NCI-H1436 (cell line): Measurements from ENCODE around the gene KIF20B.
"Not testable (repeated sequence)": the region's sequence is repeated elsewhere in the genome, so short reads cannot be mapped to it uniquely, and the experiment has no call there.

Experiments
- DNase-seq: peaks from one replicate; lab custom pipeline; 2025; lab: John Stamatoyannopoulos, UW

KIF20B gene

DNA sequence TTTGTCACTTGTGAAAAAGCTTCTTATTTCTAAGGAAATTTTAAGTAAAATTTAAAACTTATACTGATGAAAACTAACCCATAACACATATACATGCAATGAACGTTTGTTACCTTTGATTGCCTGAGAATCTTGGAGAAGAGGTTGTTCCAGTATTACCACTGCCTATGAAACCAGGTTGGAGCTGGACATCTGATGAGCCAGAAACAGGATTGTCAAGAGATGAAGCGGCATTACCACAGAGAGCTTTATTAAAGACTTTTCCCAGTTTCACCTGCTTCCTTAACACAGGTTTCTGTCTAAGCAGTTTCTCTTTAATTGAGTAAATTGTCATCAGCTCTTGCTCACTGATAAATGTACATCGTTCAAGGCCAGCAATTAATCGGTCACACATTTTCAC lies 9.0 kb upstream of the KIF20B start:
- DNase-seq: no peak

DNA sequence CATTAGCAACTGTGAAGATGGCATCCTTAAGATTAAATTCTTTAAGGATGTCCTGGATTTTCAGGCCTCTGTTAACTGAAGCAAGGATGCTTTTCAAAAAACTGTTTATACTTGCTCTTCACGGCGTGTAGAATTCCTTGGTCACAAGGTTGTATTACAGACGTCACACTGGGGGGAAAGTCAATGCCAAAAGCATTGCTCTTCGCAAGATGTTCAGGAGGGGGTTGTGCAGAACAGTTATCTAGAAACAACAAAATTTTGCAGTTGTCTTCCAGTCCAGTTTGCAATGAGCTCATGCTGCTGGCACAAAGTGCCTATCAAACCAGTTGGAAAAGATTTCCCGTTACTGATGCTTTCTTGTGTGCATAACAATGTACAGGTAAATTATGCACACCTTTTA lies 8.2 kb upstream of the KIF20B start:
- DNase-seq: no peak

DNA sequence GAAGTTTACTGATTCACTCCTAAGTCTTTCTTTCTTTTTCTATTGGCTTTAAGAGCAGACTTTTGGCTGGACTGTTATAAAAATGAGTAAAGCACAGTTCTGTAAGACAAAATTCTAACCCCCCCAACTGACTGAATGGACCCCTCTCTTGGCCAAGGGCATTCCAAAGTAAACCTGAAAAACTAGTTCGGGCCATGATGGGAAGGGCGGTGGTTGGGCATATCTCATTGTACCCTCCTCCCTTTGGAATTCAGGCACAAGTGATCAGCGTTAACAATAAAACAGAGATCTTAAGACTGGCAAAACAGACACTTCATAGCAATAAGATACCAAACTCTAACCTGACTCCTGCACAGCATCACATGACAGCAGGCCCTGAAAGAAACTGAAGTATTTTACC lies 6.1 kb upstream of the KIF20B start:
- no peak for DNase-seq

DNA sequence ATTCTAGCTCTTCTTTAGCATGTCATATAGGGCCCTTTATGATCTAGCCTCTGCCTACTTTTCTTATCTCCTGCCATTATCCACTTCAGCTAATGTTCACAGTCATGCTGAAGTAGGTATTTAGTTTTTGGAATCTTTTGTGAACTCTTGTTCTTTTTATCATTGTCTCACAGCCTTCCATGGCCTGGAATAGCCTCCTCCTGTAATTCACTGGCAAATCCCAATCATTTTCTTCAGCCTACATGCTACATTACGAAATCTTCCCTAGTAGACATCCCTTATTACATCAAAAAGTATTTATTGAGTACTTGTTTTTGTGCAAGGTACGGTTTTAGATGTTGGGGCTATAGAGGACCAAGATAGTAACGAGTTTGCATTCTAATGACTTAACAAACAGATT lies 3.4 kb upstream of the KIF20B start:
- no peak for DNase-seq

DNA sequence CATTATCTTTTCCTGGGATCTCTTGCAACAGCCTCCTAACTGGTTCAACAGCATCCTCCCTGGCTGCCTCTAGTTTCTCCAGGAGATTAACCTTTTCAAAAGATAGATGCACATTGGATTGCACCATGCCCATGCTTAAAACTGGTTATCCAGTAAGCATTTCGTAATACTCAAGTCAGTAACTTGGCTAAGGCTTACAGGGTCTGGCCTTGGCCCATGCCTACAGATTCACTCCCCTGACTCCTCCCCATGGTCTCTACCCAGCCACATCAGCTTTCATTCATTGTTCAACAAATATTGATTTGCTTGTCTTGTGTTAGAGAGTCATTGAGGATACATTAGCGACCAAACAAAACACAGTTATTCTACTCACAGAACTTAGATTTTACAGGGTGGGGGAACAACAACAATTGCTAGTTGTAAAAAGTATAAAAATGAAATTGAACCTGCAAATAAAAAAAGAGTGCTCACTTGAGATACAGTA lies 1.8 kb upstream of the KIF20B start:
- DNase-seq: no peak

DNA sequence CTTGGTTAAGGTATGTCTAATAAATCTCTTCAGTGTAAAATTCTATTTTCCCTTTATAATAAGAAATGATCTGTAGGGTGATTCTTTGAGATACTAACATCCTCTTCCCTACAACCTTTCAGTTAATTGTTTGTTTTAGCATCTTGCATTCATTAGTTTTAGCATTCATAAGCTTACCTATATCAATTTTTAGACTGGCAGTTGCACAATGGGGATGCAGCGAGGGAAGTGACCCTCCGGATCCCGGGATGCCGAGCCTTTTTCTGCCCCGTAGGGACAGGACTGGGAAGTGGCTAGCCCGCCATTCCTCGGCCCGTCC lies 508 bp upstream of the KIF20B start:
- DNase-seq: no peak

DNA sequence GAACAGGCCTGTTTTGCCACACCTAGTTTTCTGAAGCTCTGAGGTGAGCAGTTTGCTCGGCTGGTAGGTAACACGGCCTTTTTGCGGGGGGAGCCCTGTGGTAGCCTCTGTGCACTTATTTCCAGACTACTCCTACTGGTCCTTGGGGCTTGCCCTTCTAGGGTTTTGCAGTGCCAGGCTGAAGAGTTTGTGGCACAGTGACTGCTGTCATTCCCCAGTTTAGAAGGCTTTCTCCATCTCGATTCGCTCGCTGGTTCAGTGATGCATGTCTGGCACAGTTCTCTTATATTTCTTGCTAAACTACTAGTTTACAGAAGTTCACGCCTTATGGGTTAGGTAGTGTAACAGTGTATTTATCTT lies 711 bp downstream of the KIF20B start:
- DNase-seq: no peak

DNA sequence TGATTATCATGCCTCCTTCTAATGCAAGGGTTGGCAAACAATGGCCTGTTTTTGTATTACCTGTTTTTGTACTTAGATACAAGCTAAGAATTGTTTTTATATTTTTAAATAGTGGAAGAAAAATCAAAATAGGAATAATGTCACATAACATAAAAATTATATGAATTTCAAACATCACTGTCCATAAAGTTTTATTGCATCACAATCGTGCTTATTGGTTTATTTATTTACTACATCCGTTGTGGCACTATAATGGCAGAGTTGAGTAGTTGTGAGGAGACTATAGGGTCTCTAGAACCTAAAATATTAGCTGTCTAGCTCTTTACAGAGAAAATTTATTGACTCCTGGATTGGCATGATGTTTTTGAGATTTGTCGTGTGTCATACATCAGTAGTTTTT lies 4.1 kb downstream of the KIF20B start:
- no peak for DNase-seq

DNA sequence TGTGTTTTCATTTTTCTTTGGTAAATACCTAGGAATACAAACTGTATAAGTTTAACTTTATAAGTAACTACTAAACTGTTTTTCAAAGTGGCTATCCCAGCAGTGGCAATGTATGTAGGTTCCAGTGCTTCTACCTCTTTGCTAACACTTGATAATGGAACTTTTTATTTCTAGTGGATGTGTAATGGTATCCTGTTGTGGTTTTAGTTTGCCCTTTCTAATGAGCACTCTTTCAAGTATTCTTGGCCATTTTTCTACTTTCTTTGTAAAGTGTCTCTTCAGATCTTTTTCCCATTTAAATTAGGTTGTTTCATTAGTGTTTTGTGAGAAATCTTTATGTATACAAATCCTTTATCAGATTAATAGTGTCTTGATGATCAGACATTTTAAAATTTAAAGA lies 4.6 kb downstream of the KIF20B start:
- no peak for DNase-seq

DNA sequence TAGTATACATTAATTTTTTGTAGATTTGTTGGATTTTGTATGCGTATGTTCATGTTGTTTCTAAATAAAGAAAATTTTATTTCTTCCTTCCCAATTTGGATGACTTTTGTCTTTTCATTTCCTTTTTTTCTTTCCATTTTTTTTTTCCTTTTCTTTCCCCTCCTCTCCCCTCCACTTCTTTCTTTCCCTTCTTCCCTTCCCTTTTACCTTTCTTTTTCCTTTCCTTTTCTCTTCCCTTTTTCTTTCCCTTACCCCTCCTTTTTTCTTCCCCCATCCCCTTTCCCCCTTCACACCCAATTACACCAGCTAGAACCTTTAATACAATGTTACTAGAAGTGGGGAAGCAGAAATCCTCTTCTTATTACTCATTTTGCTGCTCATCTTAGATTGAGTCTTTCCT lies 6.0 kb downstream of the KIF20B start:
- no peak for DNase-seq

DNA sequence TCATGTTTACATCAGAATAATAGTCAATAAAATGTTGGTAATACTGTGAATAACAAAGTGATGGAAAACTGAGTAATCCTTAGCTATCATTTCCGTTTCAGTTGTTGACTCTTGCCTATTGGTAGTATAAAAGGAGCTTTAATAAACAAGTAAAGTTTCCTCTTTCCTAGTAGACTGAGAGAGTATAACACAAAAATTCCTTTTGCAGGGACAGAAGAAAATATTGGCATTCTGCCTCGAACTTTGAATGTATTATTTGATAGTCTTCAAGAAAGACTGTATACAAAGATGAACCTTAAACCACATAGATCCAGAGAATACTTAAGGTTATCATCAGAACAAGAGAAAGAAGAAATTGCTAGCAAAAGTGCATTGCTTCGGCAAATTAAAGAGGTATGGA lies 9.4 kb downstream of the KIF20B start:
- no peak for DNase-seq

DNA sequence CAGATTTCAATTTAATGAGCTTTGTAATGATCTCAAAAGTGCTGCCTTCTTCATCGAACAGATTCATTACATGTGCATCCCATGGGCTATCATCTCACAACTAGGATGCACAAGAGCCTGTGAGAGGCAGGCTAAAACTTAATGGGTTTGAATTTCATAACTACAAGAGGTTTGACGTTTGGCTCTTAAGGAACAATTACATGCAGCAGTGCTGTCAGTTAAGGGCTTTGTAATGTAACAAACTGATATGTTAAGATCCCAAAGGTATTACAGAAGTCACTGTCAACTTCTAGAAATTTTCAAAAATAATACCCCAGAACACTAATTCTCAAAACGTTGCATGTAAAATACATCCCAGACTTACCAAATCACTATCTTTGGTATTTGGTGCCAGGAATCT lies 33.2 kb downstream of the KIF20B start:
- DNase-seq: no peak

DNA sequence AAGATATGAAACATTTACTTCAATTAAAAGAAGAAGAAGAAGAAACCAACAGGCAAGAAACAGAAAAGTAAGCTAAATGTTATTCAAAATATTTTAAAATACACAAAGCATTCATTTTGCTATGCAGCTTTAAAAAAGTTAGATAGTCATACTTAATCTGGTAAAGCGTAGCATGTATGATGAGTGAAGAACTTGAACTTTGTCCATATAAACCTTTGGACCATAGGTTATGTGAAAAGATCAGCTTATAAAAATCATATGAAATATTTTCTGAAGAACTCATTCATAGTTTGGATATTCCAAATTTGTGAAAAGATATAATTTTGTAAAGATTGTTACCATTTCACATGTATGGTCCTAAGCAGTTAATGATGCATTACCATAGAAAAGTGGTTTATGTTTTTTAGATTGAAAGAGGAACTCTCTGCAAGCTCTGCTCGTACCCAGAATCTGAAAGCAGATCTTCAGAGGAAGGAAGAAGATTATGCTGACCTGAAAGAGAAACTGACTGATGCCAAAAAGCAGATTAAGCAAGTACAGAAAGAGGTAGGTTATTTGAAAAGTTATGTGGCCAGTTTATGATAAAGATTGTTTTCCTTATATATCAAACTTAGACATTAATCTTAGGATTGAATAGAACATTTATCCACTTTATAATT lies 37.3 kb downstream of the KIF20B start:
- DNase-seq: no peak

DNA sequence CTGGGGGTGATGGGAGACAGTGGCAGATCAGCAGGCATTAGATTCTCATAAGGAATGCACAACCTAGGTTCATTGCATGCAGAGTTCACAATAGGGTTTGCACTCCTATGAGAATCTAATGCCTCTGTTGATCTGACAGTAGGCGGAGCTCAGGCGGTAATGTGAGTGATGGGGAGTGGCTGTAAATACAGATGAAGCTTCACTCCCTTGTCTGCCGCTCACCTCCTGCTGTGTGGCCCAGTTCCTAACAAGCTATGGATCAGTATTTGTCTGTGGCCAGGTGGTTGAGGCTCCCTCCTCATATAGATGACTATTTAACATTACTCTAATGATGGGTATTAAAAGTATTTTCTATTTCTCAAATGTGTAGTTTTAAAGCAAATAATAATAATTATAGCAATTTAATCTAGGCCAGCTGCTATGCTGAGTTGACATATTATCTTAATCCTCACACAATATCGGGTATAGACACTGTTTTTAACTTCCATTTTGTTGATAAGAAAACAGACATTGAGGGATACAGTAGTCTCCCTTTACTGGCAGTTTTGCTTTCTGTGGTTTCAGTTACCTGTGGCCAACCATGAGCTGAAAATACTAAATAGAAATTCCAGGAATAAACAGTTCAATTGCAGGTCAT lies 39.9 kb downstream of the KIF20B start:
- no peak for DNase-seq

DNA sequence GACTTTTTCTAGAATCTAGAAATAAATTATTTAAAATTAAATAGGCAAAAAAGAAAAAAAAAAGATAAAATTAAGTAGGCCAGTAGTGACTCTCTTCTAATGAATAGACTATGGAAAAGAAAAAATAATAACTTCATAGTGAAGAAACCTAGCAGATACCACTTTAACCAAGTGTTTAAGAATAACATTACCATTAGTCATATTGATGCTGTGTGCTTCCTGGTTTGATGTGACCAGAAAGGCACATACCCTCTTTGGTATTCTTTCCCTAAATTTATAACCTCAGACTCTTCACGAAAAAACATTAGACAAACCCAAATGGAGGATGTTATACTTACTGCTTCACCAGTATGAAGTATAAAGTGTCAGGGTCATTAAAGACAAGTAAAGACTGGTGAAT lies 42.6 kb downstream of the KIF20B start:
- DNase-seq: no peak

DNA sequence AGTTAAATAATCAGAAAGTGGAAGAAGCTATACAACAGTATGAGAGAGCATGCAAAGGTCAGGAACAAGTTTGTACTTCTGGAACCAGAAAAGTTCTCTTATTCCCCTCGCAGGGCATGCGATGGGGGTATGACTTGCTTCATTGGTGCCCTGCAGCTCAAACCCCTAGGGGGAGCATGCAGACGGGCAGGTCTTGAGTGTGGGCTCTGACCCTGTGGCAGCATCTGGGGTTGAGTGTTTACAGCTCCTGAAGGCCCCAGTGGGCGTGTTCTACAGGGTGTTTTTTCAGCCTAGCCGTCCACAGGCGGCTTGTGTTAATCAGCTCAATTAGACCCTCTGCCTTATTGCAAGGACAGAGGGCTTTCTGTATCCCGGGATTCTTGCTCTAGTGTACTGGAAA lies 44.5 kb downstream of the KIF20B start:
- DNase-seq: no peak

DNA sequence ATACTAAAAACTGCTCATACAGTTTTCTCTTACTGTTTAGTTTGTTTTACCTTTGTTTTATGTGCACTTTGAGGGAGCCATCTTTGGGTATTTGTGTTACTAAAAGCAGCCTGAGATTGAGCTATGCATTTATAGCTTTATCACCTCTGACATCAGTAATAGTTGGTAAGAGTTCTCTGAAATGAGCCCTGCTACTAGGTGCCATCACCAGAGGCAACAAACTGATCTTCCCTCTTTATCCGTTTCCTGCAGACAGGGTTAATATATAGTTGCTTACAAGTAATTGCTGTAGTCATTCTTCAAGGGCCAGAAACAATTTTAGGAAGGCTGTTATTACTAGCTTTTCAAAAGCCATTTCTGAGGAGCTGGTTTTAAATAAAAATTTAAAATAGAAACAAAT lies 49.1 kb downstream of the KIF20B start:
- DNase-seq: no peak

DNA sequence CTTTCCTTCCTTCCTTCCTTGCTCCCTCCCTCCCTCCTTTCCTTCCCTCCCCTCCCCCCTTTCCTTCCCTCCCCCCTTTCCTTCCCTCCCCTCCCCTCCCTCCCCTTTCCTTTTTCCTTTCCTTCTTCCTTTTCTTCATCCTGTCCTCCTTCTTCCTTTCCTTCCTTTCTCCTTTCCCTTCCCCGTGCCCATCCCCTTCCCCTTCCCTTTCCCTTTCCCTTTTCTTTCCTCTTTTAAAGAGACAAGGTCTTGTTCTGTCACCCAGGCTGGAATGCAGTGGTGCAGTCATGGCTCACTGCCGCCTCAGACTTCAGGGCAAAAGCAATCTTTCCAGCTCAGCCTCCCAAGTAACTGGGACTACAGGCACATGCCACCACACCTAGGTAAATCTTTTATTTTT lies 54.0 kb downstream of the KIF20B start:
- DNase-seq: no peak

DNA sequence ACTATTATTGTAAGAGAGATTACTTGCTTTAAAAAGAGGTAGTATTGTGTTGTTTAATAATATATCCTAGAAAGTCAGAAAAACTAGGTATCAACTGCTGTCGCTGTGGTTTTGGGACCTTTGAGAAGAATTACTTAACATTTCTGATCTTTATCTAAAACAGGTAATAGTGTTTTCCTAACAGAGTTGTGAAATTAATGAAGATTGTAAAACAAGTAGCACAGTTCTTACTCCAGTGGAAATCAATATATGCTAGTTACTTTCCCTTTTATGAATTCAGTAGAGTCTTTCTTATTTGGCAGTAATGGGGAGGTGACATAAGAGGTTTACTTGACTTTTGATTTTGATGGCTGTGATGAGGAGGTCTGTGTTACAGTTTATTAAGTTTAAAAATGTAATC lies 58.1 kb downstream of the KIF20B start:
- no peak for DNase-seq

DNA sequence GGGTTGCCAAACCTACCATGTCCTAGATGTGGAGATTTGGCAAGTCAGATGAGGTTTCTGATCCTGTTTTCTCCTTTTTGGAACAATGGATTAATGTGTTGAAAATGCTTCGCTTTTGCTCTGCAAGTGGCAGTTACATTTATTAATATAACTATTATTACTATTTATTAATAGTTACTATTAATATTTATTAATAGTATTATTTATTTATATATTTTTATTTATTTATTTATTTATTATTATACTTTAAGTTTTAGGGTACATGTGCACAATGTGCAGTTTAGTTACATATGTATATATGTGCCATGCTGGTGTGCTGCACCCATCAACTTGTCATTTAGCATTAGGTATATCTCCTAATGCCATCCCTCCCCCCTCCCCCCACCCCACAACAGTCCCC lies 62.3 kb downstream of the KIF20B start:
- DNase-seq: not testable (repeated sequence)

DNA sequence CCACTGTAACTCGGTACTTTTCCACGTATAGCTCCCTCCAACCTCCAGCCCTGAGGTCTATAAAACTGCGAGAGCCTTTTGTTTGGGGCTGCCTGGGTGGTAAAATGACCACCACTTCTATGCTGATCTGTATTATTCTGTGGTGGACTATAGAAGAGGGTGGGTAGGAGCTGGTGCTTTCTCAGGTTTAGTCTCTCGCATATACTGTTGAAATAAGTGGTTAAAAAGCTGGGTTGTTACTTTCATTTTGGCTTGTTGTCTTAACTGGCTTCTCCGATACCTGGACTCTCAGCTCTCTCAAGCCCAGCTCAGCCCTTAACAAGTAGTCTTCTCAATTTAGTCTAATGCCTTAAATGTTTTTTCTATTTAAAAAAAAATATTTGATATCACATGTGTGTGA lies 70.3 kb downstream of the KIF20B start:
- no peak for DNase-seq

DNA sequence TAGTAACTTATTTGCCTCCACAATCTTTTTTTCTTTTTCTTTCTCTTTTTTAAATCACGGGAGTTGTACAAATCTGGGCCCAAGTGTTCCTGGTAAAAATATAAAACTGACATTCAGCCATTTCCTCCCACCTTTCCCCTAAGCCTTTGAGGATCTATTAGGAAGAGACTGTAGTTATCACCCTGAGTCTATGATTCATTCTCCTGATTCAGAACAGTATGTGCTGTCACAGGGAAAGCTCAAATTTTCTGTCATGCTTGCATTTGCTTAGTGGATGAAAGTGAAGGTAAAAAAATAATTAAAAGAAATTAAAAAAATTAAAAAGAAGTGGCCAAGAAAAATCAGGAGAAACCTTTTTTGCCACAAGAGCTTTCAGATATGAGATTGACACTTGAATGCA lies 71.7 kb downstream of the KIF20B start:
- no peak for DNase-seq

DNA sequence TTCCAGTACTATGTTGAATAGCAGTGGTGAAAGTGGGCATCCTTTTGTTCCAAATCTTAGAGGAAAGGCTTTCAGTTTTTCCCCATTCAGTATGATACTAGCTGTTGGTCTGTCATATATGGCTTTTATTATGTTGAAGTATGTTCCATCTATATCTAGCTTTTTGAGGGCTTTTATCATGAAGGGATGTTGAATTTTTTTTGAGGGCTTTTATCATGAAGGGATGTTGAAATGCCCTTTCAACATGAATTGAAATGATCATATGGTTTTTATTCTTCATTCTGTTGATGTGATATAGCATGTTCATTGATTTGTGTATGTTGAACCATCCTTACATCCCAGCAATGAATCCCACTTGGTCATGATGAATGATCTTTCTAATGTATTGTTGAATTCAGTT lies 75.3 kb downstream of the KIF20B start:
- no peak for DNase-seq

DNA sequence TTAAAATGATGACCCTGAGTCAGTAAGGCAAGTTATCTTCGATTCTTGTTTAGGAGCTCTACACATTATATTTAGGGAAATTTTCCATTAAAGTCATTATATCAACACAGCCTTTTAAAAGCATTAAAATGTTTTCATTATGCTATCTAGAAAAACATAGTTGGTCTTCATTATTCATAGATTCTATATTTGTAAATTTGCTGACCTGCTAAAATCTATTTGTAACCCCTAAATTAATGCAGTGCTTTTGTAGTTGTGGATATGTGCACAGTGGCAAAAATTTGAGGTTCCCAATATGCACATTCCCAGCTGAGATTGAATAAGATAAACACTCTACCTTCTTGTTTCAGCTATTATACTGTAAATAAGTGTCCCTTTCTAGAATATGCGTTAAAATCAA lies 81.1 kb downstream of the KIF20B start:
- DNase-seq: no peak

DNA sequence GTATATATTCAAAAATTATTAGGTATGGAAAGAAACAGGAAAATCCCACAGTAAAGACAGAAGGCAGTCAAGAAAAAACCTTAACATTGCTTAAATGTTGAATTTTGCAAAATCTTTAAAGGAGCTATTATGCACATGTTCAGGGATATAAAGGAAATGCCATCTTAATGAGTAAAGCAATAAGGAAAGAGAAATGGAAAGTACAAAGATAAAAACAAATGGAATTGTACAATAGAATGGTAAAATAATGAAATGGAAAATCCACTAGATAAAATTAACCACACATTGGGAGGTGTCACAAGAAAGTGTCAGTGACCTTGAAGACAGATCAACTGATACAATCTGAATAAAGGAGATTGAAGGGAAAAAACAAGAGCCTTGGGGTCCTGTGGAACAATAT lies 82.0 kb downstream of the KIF20B start:
- DNase-seq: no peak
